HG03139 (cell line): ENCODE results near the gene CCDC121.

Experiments used
- ATAC-seq: cut with Tn5 transposase; IDR thresholded peaks from one replicate; pipeline ENCODE4 v1.9.1; 2021; ENCODE audit not compliant: unreplicated experiment

CCDC121 gene, protein sequence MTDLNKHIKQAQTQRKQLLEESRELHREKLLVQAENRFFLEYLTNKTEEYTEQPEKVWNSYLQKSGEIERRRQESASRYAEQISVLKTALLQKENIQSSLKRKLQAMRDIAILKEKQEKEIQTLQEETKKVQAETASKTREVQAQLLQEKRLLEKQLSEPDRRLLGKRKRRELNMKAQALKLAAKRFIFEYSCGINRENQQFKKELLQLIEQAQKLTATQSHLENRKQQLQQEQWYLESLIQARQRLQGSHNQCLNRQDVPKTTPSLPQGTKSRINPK

GRCh38 chr2:27628767-27629709, at the start of gene CCDC121, which contains the start of gene GPN1:
Gene CCDC121, minus strand, starts transcription at chr2:27629012. Its CDS starts 1,213 bp downstream, at chr2:27627799.
Gene GPN1, plus strand, starts transcription at chr2:27629050. Its CDS starts 9 bp downstream, at chr2:27629059.
- ATAC-seq, result peak; percentile 95

DNA sequence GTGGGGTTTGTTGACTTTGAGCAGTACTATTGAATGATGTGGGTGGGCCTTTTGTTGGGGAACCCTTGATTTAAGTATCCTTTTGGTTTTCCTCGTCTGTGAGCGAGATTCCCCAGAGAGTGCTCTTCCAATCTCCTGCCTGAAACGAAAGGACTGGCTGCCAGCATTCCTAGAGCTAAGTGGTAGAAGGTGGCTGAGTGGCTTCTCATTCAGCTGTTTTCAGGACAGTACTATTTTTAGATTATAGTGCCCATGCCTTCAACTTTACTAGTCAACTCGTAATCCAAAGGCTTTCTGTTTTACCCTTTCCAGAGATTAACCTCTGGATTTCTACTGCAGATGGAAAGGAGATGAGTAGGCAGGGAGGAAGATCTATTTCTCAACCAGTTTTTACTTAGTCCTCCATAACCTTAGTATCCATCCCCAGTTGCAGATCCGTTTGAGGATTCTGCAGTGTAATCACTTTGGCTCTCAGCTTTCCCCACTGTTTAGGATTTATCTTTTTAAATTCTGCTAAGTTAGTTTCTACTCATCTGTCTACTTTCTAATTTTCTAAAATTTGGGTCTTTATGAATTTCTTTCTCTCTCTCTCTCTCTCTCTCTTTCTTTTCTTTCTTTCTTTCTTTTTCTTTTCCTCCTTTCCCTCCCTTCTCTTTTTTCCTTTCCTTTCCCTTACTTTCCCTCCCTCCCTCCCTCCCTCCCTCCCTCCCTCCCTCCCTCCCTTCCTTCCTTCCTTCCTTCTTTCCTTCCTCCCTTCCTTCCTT, 44.1 kb upstream of the CCDC121 start:
- ATAC-seq, result no peak

DNA sequence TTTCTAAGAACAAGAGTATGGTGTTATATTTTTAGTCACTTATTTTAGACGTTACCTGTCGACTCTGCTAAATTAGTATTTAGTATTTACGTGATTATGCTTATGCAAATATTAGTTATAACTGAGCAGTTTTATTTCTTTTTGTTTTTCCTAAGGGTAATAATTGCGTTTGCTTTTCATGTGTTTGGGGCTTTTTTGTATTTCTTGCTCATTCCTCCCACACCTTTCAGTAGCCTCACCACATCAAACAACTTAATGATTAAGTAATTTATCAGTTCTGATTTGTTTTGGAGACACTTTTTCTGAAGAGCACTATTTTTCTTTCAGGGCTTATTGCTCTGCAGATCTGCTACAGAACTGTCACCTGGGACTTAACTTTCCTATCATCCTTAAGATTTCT, 42.4 kb upstream of the CCDC121 start:
- no peak for ATAC-seq

GRCh38 chr2:27667446-27667845, 38.6 kb upstream of the CCDC121 start:
- ATAC-seq, result no peak

DNA sequence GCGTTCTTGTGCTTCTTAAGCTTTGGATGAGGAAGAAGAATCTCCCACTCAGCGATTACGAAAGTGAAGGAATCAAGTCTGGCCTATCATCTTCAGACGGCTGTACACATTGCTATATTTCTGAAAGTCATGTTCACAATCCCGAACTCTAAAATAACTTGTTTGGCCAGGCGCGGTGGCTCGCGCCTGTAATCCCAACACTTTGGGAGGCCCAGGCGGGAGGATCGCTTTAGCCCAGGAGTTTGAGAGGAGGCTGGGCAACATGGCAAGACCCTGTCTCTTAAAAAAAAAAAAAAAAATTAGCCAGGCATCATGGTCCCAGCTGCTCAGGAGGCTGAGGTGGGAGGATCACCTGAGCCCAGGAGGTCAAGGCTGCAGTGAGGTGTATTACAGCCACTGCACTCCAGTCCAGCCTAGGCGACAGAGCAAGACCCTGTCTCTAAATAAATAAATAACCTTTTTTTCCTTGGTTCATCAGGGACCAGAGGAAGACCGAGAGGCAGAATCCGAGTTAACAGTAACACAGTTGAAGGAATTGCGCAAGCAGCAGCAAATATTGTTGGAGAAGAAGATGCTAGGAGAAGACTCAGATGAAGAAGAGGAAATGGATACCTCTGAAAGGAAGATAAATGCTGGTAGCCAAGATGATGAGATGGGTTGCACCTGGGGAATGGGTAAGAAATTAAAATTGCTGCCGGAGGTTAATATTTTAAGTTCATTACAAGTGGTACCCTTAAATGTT, 36.0 kb upstream of the CCDC121 start:
- no peak for ATAC-seq

- no peak for ATAC-seq
Observed at GRCh38 chr2:27664154-27664574, 35.4 kb upstream of the CCDC121 start.

GRCh38 chr2:27663285-27664153, 34.7 kb upstream of the CCDC121 start, which contains the start of the genes SLC4A1AP and SUPT7L:
Gene SLC4A1AP, plus strand, starts transcription at chr2:27663889. Its CDS starts 26 bp downstream, at chr2:27663915.
Gene SUPT7L, minus strand, starts transcription at chr2:27663614. Its CDS starts 1,422 bp downstream, at chr2:27662192.
- ATAC-seq, result peak; percentile 46

DNA sequence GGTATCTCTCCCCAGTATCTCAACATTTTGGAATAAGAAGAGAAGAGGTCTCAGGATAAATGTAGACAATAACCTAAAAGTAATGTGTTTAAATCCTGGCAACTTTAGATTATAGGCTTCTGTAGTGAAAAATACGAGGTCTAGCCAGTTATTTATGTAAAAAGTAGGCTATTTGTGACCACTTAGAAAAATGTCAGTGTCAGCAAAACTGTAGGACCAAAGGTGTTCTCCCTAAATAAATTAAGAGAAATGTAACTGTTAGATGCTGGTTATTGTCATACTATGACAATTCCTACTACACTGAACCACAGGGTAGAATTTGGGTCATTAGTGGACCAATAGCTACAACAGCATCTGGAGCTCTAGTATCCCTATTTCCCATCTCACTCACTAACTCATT, 32.6 kb upstream of the CCDC121 start:
- ATAC-seq, result no peak

- ATAC-seq, result no peak
Observed at GRCh38 chr2:27655155-27655951, 26.5 kb upstream of the CCDC121 start.

DNA sequence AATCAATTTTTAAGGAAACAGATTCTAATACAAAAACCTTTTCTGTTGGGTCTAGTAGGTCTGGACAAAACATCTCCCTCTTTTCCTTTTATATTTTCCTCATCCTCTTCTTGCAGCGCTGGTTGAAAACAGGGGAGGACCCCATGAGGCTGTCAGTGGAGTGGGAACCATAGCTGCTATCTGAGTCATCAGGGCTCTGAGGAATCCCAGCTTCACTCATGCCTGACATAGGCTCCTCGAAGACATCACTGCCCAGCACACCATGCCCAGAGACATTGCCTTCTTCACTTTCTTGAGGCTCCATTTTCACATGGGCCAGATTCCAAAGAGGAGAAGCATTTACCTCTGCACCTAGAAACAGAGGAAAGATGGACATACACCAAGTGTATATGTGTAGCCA, 24.6 kb upstream of the CCDC121 start:
- no peak for ATAC-seq

- ATAC-seq, result no peak
Observed at GRCh38 chr2:27652790-27653189, 24.0 kb upstream of the CCDC121 start.

DNA sequence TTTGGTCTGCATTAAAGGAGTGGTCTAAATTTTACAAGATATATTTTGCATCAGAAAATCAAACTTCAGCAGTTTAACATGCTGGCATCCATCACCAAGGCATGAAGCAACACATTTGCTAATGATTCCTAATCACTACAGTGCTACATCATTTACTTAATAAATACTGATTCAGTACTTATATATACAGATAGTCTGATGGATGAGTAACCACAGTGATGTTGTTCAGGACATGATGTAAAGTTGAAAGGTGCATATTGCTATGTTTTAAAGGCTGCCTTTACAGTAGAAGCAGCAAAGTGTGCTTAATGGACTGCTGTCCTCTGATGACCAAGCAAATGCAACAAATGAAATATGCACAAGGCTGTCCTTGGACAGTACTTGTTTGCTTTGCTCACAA, 23.5 kb upstream of the CCDC121 start:
- ATAC-seq, result no peak

GRCh38 chr2:27651056-27651455, 22.2 kb upstream of the CCDC121 start:
- no peak for ATAC-seq

DNA sequence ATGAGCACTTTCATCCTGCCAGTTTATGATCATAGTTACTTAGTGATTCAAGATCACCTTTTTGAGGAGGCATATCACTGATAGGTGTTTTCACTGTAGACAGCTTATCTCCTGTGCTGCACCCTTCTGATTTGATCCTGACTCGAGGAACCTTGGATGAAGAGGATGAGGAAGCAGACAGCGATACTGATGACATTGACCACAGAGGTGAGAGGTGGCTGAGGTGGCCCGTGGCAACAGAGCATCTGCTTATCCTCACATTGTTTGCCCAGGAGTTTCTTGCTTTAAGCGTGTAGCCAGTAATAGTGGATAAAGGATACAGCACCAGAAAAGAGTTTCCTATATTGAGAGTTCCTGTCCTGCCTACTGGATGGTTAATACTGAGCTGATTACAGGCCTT, 18.9 kb upstream of the CCDC121 start:
- no peak for ATAC-seq

- ATAC-seq, result no peak
Observed at GRCh38 chr2:27647289-27647688, 18.5 kb upstream of the CCDC121 start.

DNA sequence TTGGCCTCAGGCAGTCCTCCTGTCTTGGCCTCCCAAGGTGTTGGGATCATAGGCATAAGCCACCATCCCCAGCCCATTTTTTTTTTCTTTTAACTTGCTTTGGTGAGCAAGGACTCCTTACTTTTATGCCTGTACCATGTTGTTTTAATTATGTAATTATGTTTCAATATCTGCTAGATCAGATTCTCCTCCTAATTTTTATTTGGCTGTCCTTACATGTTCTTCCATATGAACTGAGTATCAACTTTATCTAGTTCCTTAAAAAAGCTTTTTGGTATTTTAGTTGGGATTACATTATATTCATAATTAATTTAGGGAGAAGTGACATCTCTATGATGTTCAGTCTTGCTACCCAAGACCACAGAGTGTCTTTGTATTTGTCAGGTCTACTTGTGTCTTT, 16.4 kb upstream of the CCDC121 start:
- no peak for ATAC-seq

- ATAC-seq, result no peak
Observed at GRCh38 chr2:27640722-27641245, 12.0 kb upstream of the CCDC121 start.

- no peak for ATAC-seq
Observed at GRCh38 chr2:27638709-27639108, 9.9 kb upstream of the CCDC121 start.
